ENCODE data around the gene FGGY.
"Not testable (repeated sequence)": the region's sequence is repeated elsewhere in the genome, so short reads cannot be mapped to it uniquely, and the experiment has no call there.

Gene FGGY

GRCh38 chr1:59288046-59288445, 8.8 kb upstream of the FGGY start:
- DNase-seq (ENCODE audit: low read depth in 2 of 2), result no peak

GRCh38 chr1:59289570-59289969, 7.3 kb upstream of the FGGY start:
- no peak for DNase-seq (ENCODE audit: low read depth in 2 of 2)

GRCh38 chr1:59290193-59290949, 6.5 kb upstream of the FGGY start:
- DNase-seq (ENCODE audit: low read depth in 2 of 2), result no peak

- DNase-seq (ENCODE audit: low read depth in 2 of 2), result no peak
Observed at GRCh38 chr1:59291561-59291960, 5.3 kb upstream of the FGGY start.

GRCh38 chr1:59292562-59292961, 4.3 kb upstream of the FGGY start:
- no peak for DNase-seq (ENCODE audit: low read depth in 2 of 2)

GRCh38 chr1:59293206-59293605, 3.7 kb upstream of the FGGY start:
- DNase-seq (ENCODE audit: low read depth in 2 of 2), result no peak

GRCh38 chr1:59293849-59294248, 3.0 kb upstream of the FGGY start:
- DNase-seq (ENCODE audit: low read depth in 2 of 2), result no peak

GRCh38 chr1:59294423-59294822, 2.5 kb upstream of the FGGY start:
- no peak for DNase-seq (ENCODE audit: low read depth in 2 of 2)

GRCh38 chr1:59295618-59296017, 1.3 kb upstream of the FGGY start:
- no peak for DNase-seq (ENCODE audit: low read depth in 2 of 2)

GRCh38 chr1:59298026-59298583, 1.2 kb downstream of the FGGY start:
- DNase-seq (ENCODE audit: low read depth in 2 of 2), result no peak

GRCh38 chr1:59298710-59299346, 1.9 kb downstream of the FGGY start:
- DNase-seq (ENCODE audit: low read depth in 2 of 2), result no peak

- not testable (repeated sequence) for DNase-seq (ENCODE audit: low read depth in 2 of 2)
Observed at GRCh38 chr1:59299670-59300069, 2.8 kb downstream of the FGGY start.

GRCh38 chr1:59302297-59302696, 5.4 kb downstream of the FGGY start:
- DNase-seq (ENCODE audit: low read depth in 2 of 2), result no peak

- DNase-seq (ENCODE audit: low read depth in 2 of 2), result no peak
Observed at GRCh38 chr1:59302871-59303270, 6.0 kb downstream of the FGGY start.

GRCh38 chr1:59305188-59305587, 8.3 kb downstream of the FGGY start:
- DNase-seq (ENCODE audit: low read depth in 2 of 2), result no peak

- no peak for DNase-seq (ENCODE audit: low read depth in 2 of 2)
Observed at GRCh38 chr1:59307591-59307990, 10.7 kb downstream of the FGGY start.

GRCh38 chr1:59308839-59309238, 11.9 kb downstream of the FGGY start:
- no peak for DNase-seq (ENCODE audit: low read depth in 2 of 2)

- no peak for DNase-seq (ENCODE audit: low read depth in 2 of 2)
Observed at GRCh38 chr1:59309392-59309791, 12.5 kb downstream of the FGGY start.

- DNase-seq (ENCODE audit: low read depth in 2 of 2), result no peak
Observed at GRCh38 chr1:59309795-59310548, 13.1 kb downstream of the FGGY start.

GRCh38 chr1:59310549-59311250, 13.8 kb downstream of the FGGY start:
- no peak for DNase-seq (ENCODE audit: low read depth in 2 of 2)

- no peak for DNase-seq (ENCODE audit: low read depth in 2 of 2)
Observed at GRCh38 chr1:59314776-59315528, 18.1 kb downstream of the FGGY start.
